BLaER1 (cell line): ENCODE data around the gene LCK.

Source experiments
- H3K27ac ChIP-seq: shearing (Covaris generic); formaldehyde crosslinking; 2 replicates; pipeline ENCODE4 v1.8.1; 2022
- H3K27me3 ChIP-seq: shearing (Covaris generic); formaldehyde crosslinking; 2 replicates; pipeline ENCODE4 v1.8.1; 2022
- H3K36me3 ChIP-seq: shearing (Covaris generic); formaldehyde crosslinking; 2 replicates; pipeline ENCODE4 v1.8.1; 2022
- H3K4me1 ChIP-seq: shearing (Covaris generic); formaldehyde crosslinking; 2 replicates; pipeline ENCODE4 v1.8.1; 2022
- H3K4me2 ChIP-seq: shearing (Covaris generic); formaldehyde crosslinking; 2 replicates; pipeline ENCODE4 v1.8.1; 2022
- H3K4me3 ChIP-seq: shearing (Covaris generic); formaldehyde crosslinking; 2 replicates; pipeline ENCODE4 v1.8.1; 2022
- H3K9ac ChIP-seq: shearing (Covaris generic); formaldehyde crosslinking; 2 replicates; pipeline ENCODE4 v1.8.1; 2022
- H3K9me3 ChIP-seq: shearing (Covaris generic); formaldehyde crosslinking; 2 replicates; pipeline ENCODE4 v1.8.1; 2022
- H4K20me1 ChIP-seq: shearing (Covaris generic); formaldehyde crosslinking; 2 replicates; pipeline ENCODE4 v1.8.1; 2022
- Cebpa-rat ChIP-seq: shearing (Covaris generic); IDR thresholded peaks from 2 replicates; pipeline ENCODE4 v1.8.1; 2022

The LCK gene

GRCh38 chr1:32250893-32251716, at the start of gene LCK:
Gene LCK, plus strand, starts transcription at chr1:32251265. Its CDS starts 23,065 bp downstream, at chr1:32274330.
- peak within 1 kb of the TSS; percentile 97 for H3K27ac ChIP-seq
- H3K4me1 ChIP-seq: peaks cover 99% of the 10 kb centered on the region

GRCh38 chr1:32204943-32205361, 46.1 kb upstream of the LCK start:
- Histone ChIP-seq H3K4me2 (peak overlapping the region; percentile 99), H3K27me3 (no peaks in the 10 kb centered on the region), H3K4me3 (peak overlapping the region; percentile 88), H4K20me1 (no peaks in the 10 kb centered on the region), H3K36me3 (peaks cover 22% of the 10 kb centered on the region; the same call in 1 of the 2 replicates), H3K4me1 (peaks cover 58% of the 10 kb centered on the region), H3K9me3 (no peaks in the 10 kb centered on the region), H3K27ac (no peak overlapping the region), H3K9ac (peak overlapping the region; percentile 89)
- no peak for TF ChIP-seq Cebpa-rat

More at GRCh38 chr1:32250893-32251716, at the start of gene LCK:
- H3K4me3 ChIP-seq: peak within 1 kb of the TSS; percentile 56
- H3K9ac ChIP-seq: peak within 1 kb of the TSS; percentile 91
- no peaks in the 10 kb centered on the region for H3K27me3 ChIP-seq
- no peak for TF ChIP-seq Cebpa-rat
- H3K9me3 ChIP-seq: no peaks in the 10 kb centered on the region
- H3K4me2 ChIP-seq: peak within 1 kb of the TSS; percentile 98
- H3K36me3 ChIP-seq: no peaks in the 10 kb centered on the region
- H4K20me1 ChIP-seq: no peaks in the 10 kb centered on the region

DNA sequence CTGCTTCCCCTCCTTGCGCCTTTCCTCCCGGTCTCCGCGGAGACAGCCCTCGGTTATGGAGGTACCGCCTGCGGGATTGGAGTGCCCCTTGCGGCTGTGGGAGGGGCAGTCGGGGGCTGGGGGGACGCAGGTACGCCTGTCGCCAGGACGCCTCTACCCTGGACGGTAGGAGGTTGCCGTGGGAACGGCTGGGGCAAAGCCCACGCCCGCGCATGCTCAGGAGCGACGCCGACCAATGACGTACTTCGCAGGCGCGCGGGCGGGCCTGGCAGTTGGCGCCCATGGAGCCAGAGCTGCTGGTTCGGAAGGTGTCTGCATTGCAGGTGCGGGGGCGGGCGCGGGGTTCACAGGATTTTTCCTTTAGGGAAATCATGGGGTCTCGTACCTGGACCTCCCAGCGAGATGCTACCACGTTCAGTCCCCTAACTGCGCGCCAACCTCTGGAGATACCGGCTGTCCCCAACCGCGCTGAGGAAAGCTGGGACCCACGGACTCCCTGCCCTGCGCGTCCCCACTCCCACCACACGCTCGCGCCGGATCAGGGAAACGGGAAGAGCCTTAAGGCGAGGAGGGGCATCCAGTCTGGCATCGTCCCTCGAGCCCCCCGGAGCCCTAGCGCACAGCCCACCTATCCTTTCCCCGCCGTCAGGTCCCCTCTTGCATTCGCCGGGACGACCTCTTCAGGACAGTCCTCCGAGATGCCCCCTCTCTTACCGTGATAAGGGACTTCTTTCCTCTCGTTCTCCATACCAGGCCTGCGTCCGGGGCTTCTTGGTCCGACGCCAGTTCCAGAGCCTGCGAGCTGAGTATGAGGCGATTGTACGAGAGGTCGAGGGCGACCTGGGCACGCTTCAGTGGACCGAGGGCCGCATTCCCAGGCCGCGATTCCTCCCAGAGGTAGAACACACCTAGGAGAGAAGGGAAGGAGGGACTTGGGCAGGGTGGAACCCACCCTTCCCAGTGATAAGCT, 45.4 kb upstream of the LCK start, which contains the start of gene IQCC:
IQCC (plus strand) TSS at position 271 of the 970 bp plus-strand sequence; CDS start at position 282, 11 bp downstream.
- H3K4me3 ChIP-seq: peak within 1 kb of the TSS; percentile 88
- peak within 1 kb of the TSS; percentile 99 for H3K4me2 ChIP-seq
- H3K36me3 ChIP-seq: peaks cover 22% of the 10 kb centered on the region; the same call in 1 of the 2 replicates
- H3K9ac ChIP-seq: peak within 1 kb of the TSS; percentile 89
- H4K20me1 ChIP-seq: no peaks in the 10 kb centered on the region
- peak within 1 kb of the TSS; percentile 79 for H3K27ac ChIP-seq
- no peak for TF ChIP-seq Cebpa-rat
- H3K4me1 ChIP-seq: peaks cover 55% of the 10 kb centered on the region
- no peaks in the 10 kb centered on the region for H3K27me3 ChIP-seq
- H3K9me3 ChIP-seq: no peaks in the 10 kb centered on the region

GRCh38 chr1:32208469-32208868, 42.6 kb upstream of the LCK start:
- peaks cover 33% of the 10 kb centered on the region for H3K4me1 ChIP-seq
- H3K27ac ChIP-seq: no peak overlapping the region
- TF ChIP-seq Cebpa-rat: no peak
- no peak overlapping the region for H3K9ac ChIP-seq
- no peaks in the 10 kb centered on the region for H4K20me1 ChIP-seq
- H3K9me3 ChIP-seq: no peaks in the 10 kb centered on the region
- no peak overlapping the region for H3K4me3 ChIP-seq
- H3K36me3 ChIP-seq: peaks cover 29% of the 10 kb centered on the region; the same call in 1 of the 2 replicates
- no peaks in the 10 kb centered on the region for H3K27me3 ChIP-seq
- peak overlapping the region; percentile 15; the same call in 1 of the 2 replicates for H3K4me2 ChIP-seq

DNA sequence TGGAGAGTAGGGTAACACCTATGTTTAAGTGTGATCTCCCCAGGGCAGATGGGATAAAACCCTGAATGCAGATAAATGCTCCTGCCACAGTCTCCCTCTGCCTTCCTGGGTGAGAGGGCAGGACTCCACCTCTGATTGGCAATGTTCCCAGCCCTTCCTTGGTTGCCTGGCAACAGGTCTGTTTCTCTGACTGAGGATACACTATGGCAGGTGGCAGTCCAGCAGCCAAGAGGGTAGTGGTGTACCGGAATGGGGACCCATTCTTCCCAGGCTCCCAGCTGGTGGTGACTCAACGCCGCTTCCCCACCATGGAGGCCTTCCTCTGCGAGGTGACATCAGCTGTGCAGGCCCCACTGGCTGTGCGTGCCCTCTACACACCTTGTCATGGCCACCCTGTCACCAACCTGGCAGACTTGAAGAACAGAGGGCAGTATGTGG, 42.2 kb upstream of the LCK start, which contains the start of gene DCDC2B:
DCDC2B (plus strand) TSS at position 199 of the 438 bp plus-strand sequence; CDS start at position 204, 5 bp downstream.
- peak within 1 kb of the TSS; percentile 15; the same call in 1 of the 2 replicates for H3K4me2 ChIP-seq
- H3K27me3 ChIP-seq: no peaks in the 10 kb centered on the region
- peaks cover 25% of the 10 kb centered on the region; the same call in 1 of the 2 replicates for H3K36me3 ChIP-seq
- no peak within 1 kb of the TSS for H3K27ac ChIP-seq
- no peaks in the 10 kb centered on the region for H3K9me3 ChIP-seq
- no peak for TF ChIP-seq Cebpa-rat
- no peaks in the 10 kb centered on the region for H4K20me1 ChIP-seq
- H3K9ac ChIP-seq: no peak within 1 kb of the TSS
- no peak within 1 kb of the TSS for H3K4me3 ChIP-seq
- peaks cover 33% of the 10 kb centered on the region for H3K4me1 ChIP-seq

GRCh38 chr1:32215629-32216480, 35.2 kb upstream of the LCK start:
- H3K9me3 ChIP-seq: no peaks in the 10 kb centered on the region
- H3K9ac ChIP-seq: no peak overlapping the region
- no peak overlapping the region for H3K4me3 ChIP-seq
- H3K4me2 ChIP-seq: no peak overlapping the region
- no peaks in the 10 kb centered on the region for H4K20me1 ChIP-seq
- H3K4me1 ChIP-seq: peaks cover 15% of the 10 kb centered on the region
- TF ChIP-seq Cebpa-rat: no peak
- no peaks in the 10 kb centered on the region for H3K27me3 ChIP-seq
- H3K36me3 ChIP-seq: peaks cover 45% of the 10 kb centered on the region
- no peak overlapping the region for H3K27ac ChIP-seq

DNA sequence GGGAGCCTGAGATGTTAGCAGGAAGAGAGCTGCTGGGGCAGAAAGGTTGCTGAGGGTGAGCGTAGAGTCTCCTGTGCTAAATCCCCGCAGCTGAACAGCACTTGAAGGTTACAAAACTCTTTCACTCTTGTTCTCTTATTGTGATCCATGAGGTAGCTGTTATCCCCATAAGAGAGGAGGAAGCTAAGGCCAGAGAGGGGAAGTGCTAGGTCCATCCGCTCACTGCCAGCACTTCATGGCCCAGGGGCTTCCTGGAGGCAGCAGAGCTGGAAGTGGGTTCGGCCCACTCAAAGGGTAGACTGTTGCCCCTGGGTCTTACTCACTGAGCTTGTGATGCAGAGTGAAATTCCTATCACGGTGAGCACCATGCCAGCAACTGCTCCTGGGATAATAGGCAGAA, 34.5 kb upstream of the LCK start:
- H3K9ac ChIP-seq: 0 out of 2 replicates have a peak overlapping the region, but pooled peaks have one; percentile 7
- H3K4me1 ChIP-seq: peaks cover 22% of the 10 kb centered on the region
- no peak overlapping the region for H3K4me3 ChIP-seq
- H3K36me3 ChIP-seq: peaks cover 45% of the 10 kb centered on the region
- no peak overlapping the region for H3K27ac ChIP-seq
- no peaks in the 10 kb centered on the region for H3K27me3 ChIP-seq
- H3K9me3 ChIP-seq: no peaks in the 10 kb centered on the region
- H3K4me2 ChIP-seq: no peak overlapping the region
- no peak for TF ChIP-seq Cebpa-rat
- H4K20me1 ChIP-seq: no peaks in the 10 kb centered on the region

DNA sequence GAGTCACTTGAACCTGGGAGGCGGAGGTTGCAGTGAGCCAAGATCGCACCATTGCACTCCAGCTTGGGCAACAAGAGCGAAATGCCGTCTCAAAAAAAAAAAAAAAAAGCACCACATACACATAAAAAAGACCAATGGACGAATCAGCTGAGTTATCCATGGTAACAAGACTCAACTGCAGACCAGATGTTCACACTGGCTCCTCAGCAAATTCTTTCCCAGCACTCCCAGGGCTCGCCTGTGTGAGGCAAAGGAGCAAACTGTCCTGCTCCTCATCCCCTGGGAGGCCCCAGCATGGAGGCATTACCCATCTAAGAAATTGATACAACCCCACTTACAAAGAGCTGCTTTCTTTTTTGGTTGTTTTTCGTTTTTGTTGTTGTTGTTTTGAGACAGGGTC, 32.0 kb upstream of the LCK start:
- no peak overlapping the region for H3K4me2 ChIP-seq
- H3K9ac ChIP-seq: no peak overlapping the region
- peaks cover 44% of the 10 kb centered on the region for H3K36me3 ChIP-seq
- H3K9me3 ChIP-seq: no peaks in the 10 kb centered on the region
- H3K27ac ChIP-seq: no peak overlapping the region
- H3K4me1 ChIP-seq: peaks cover 37% of the 10 kb centered on the region
- H4K20me1 ChIP-seq: no peaks in the 10 kb centered on the region; the same call in 1 of the 2 replicates
- H3K4me3 ChIP-seq: no peak overlapping the region
- H3K27me3 ChIP-seq: no peaks in the 10 kb centered on the region
- no peak for TF ChIP-seq Cebpa-rat
